ENCODE data around the gene XK.
A peak's percentile ranks its signal among the peaks of the same experiment; 100 is the strongest.

XK gene

DNA sequence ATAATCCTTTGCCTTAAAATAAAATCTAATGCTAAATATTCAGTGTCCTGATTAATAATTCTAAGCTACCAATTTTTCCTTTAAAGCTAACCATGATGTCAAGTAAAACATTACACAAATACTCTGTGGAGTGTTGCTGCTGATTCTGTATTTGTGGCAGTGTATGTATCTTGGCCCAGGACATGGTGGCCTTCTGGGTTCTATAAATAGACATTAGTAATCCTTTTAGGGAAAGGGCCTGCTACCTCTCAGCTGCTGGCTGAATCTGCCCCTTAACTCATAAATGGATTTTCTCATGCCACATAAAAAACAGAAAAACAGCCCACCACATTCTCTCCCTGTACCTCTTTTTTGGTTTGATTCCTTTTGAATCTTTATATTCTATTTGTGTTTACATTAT, 1.2 kb upstream of the XK start:
- DNase-seq: no peak

DNA sequence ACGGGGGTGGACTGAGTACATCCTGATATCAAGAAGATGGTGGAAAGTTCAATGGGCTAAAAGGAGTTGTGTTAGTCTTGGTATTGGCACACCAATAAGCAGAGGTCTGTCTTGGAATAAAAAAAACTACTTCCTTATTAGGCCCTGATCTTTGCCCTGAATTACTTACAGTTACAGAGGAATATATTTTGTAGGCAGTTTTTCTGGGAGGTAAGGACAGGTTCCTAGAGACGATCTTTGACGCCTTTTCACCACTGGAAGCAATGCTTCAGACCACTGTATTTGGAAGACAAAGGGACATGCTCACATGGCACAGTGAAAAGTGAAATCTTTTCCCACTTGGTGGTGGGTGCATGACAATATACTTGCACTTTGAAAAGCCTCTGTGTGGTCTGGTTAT, 618 bp upstream of the XK start:
- DNase-seq: no peak

DNA sequence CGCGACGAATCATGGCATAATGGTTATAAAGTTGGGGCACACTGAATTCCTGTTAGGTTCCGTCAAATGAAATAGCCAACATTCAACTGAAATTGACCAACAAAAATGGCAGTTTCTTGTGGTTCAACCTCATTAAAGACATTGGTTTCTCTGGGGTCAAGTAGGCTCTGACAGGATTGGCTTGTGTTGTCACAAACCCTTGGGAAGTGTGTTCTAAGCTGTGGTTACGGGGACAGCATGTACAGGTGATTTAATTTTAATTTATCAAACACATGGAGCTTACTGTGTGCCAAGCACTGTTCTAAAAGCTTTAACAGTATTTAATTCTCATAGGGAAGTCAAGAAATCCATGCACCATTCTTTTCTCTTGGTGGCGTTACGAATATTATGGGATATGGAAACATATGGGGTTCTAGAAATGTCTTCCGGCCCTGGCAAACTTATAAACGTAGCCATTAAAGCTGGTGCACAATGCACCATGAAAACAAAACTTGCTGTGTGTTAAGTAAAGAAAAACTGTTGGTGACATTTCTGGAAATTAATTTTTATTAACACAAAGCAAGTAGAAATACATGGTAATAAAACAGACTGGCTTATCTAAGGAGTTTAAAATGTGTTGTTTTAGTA, 891 bp downstream of the XK start:
- DNase-seq: no peak

DNA sequence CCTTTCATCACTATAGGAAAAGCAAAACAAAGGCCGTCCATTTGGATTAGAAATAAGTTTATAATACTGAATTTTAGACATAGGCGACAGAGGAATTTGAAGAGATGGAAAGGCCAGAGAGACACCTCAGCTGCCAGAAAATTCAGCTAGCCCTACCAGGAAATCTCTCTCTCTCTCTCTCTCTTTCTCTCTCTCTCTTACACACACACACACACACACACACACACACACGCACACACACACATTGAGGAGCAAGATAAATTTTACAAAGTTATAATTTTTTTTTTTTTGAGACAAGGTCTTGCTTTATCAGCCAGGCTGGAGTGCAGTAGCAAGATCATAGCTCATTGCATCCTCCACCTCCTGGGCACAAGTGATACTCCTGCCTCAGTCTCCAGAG, 1.4 kb downstream of the XK start:
- DNase-seq: no peak

- no peak for DNase-seq
These were observed 4.5 kb downstream of the XK start for GRCh38 chrX:37690119-37690518.

DNA sequence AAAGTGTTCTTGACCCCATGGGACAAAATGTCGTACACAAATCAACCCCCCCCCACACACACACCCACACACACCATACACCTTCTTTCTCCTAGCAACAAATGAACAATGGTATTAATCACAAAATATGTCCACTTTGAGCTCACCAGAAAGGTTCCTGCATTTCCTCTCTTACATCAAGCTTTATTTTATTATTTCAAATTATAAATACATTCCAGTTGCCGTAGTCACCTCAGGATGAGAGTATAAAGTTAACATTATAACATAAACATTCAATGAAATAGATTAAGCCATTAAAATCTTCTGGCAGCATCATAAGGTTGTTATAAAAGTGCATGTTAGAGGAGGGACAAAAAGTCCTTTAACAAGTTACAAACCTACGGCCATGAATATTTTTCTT, 7.3 kb downstream of the XK start:
- no peak for DNase-seq

DNA sequence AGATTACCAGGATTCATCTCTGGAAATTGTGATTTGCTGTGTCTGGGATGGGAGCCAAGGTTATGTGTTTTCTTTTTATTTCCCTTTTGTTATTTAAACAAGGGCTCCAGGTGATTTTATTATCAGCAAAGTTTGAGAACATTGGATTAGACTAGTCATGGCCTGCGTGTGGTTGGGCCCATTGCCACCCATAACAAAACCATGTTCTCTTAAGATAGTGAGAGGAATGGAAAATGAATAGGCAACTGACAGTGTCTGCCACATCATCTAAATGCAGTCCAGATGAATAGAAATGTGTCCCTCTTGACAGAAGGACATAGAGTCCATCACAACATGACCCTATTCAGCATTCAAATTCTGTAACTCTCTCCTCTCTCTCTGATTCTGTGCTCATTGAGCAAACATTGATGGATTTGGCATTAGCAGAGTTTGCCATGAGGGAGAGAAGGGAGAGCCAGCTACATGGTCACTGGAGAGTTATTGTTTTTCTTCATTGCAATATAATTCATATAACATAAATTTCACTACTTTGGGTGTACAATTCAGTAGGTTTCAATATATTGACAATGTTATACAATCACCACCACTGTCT, 11.7 kb downstream of the XK start:
- no peak for DNase-seq

DNA sequence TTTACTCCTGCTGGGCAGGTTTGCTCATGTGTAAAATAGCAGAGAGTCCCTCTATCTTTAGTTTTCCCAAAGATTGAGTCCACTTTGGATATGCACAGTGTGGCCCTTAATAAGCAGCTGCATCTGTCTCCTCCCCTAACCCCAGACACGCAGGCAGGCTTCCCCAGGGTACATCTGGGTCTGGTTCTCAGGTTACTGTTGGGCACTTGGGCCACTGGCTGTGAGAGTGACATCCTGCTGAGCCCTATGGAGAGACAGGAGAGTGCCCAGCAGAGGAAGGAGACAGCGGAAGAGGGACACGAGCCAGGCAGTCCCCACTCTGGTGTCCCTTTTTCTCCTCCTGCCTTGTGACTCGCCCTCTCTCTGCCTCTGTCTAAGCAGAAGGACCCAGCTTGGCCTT, 16.0 kb downstream of the XK start:
- no peak for DNase-seq

DNA sequence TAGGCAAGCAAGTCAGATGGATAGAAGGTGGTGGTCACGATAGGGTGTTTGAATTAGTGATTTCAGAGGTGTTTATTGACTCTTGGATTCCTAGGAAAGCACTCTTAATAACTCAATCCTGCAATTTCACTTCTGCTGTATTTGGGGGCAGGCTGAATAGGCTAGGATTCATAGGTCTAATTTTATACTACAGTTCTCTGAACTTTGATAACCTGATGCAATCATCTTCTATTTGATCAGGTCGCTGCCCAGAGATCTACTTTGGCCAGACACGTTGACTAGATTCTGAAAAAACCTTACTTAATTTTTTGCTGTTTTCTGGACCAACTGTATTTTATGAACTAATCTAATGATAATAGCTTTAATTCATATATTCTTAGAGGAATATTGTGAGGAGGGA, 26.4 kb downstream of the XK start:
- no peak for DNase-seq

DNA sequence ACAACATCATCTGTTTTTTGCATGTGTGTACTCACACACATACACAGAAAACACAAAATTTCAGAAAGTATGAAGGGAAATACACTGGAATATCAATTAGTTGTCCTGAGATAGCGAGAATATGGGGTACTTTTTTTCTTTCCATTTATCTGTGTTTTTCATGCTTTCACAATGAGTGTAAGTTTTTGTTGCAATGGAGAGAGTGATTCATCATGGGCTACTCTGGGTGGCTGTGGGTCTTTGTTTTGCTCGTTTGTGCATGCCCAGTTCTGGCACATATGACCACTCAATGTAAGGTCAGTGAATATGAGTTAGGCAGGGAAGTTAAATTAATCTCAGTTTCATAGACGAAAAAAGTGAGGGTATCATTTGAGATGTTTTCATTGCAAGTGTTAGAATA, 26.9 kb downstream of the XK start:
- DNase-seq: no peak

- DNase-seq: no peak
These were observed 28.9 kb downstream of the XK start for GRCh38 chrX:37714479-37714878.

- no peak for DNase-seq
These were observed 31.0 kb downstream of the XK start for GRCh38 chrX:37716602-37717001.

- DNase-seq: no peak
These were observed 32.1 kb downstream of the XK start for GRCh38 chrX:37717708-37718107.

DNA sequence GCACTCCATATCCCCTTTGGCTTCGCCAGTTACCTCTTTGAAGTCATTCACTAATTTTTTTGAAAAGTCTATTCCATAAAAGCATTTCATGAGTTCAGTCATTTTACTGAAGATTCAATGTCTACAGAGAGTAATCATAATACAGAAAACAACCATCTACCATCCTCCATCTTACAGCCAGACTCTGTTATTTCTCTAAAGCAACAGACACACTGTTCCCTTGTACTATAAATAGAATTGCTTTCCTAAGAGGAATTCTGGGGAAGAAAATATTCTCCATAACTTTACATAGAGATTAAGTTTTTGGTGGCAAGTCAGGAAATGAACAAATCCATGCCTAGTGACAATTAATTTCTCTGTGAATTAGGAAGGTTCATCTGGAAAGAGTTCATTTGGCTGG, 37.0 kb downstream of the XK start:
- no peak for DNase-seq

GRCh38 chrX:37726346-37726745, 40.8 kb downstream of the XK start:
- DNase-seq: no peak

DNA sequence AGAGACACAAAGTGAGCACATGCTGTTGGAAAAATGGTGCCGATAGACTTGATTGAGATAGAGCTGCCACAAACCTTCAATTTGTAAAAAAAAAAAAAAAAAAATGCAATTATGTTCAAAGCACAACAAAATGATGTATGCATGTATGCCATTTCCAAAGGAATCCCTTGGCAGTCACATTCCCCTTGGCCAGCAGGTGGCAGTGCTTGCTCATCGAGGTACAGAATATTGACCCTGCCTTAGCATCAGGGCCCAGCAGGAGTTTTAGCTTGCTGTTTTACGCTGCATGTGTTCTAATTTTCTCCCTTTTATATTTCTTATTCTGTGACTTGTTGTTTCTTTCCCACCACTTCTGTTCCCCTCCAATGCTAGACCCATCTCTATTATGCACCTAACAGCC, 59.8 kb downstream of the XK start:
- peak; percentile 55 for DNase-seq

DNA sequence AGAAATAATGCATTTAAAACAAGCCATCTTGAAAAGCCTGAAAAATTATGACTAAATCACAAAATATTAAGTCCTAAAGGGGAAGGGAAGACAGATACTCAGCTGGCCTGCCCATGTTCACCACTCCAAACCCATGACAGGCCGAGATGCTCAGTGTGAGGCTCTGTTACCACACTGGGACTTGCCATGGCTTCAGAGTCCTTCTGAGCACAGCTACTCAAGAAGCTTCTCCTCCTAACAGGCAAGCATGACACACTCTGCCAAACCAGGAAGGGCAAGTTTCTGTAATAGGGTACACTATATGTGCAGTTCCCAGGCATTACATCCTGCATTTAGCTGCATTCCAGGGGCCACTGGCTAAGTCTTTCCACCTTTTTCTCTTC, 60.2 kb downstream of the XK start:
- no peak for DNase-seq

GRCh38 chrX:37746218-37746941, 60.8 kb downstream of the XK start:
- no peak for DNase-seq

DNA sequence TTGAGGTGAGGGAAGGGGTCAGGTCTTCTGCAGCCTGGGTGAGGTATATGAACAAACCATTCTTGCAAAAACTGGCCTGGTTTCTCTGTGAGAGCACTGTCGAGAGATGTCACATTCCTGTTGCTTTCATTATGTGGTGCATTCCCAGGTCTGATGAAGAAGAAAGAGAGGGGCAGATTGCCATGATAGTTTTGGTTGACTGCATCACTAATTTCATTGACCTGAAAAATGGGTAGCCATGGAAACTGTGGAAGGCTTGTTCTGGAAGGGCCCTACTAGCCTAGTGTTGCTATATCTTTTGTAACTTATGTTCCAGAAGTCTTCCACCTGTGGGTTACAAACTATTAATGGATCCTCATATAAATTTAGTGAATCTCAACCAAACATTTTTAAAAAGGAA, 61.4 kb downstream of the XK start:
- DNase-seq: no peak

- DNase-seq: no peak
These were observed 66.7 kb downstream of the XK start for GRCh38 chrX:37752281-37752680.

GRCh38 chrX:37752936-37753335, 67.3 kb downstream of the XK start:
- no peak for DNase-seq

GRCh38 chrX:37753384-37753783, 67.8 kb downstream of the XK start:
- no peak for DNase-seq

DNA sequence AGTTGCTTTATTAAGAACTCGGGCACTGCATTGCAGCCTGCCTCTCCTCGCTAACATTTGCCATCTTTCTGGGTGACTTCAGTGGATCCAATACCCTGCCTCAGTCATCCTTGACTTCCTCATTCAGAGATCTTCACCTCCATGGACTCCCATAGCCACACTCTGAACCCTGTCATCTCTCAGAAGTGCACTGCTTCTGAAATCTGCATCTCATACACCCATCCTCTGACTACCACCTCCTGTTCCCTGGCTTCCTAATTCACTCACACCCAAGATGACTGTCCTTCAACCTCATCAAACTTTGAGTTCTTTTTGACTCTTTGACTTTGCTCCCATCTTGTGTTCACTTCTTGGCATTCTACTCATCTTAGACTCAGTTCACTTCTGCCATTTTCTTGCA, 68.9 kb downstream of the XK start:
- DNase-seq: no peak

DNA sequence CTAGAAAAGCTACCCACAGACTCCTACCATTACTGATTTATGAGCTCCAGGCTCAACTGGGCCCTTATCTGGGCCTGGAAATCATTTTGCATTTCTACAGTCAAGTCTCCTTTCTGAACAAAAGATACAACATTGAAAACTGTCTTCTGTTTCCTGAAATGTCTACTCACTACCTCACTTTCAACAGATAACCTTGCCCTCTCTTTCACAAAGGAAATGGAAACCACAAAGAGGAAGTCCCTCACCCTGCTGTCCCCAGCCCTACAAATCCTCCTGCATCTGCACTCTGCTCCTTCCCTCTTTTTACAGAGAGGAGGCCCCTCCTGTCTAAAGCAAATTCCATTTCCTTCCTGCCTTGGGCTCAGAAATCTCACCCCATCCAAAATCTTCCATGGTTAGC, 69.4 kb downstream of the XK start:
- DNase-seq: no peak

- no peak for DNase-seq
These were observed 71.5 kb downstream of the XK start for GRCh38 chrX:37757082-37757481.

Measured in NCI-H1694 treated with DMSO at 0.1 percent for 48 hours (cell line).